ENCODE measurements around the gene SELENON.

- TF ChIP-seq CTCF (IDR thresholded peaks at IDR 0.05; ENCODE audit: low read depth, low read length) (no peak), POLR2A (IDR thresholded peaks at IDR 0.05; ENCODE audit: extremely low read depth, insufficient read length) (no peak), MYC (IDR thresholded peaks at IDR 0.05; ENCODE audit: low read depth, low read length) (no peak)
- TF ChIP-seq, protein P1, sequence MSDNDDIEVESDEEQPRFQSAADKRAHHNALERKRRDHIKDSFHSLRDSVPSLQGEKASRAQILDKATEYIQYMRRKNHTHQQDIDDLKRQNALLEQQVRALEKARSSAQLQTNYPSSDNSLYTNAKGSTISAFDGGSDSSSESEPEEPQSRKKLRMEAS (IDR thresholded peaks at IDR 0.05; ENCODE audit: low read depth, low read length): no peak
These were observed 33.9 kb upstream of the SELENON start for GRCh38 chr1:25765923-25766589.

All from NB4 (cell line).